H1 (cell line): ENCODE results near the gene MCUB.

Source experiments
- BRCA1 ChIP-seq: IDR thresholded peaks from 2 replicates; pipeline ENCODE4 v1.6.1; 2012; ENCODE audit warnings: low read depth, low read length, improper control_type of control experiment
- CHD2 ChIP-seq: IDR thresholded peaks from 2 replicates; pipeline ENCODE4 v1.6.1; 2012; ENCODE audit warnings: low read length, improper control_type of control experiment
- CREB1 ChIP-seq: IDR thresholded peaks from 2 replicates; pipeline ENCODE4 v1.6.1; 2012; ENCODE audit warnings: inconsistent platforms
- EZH2 ChIP-seq: fragments of 200-600 bp; sonication (generic); IDR thresholded peaks from 2 replicates; pipeline ENCODE4 v1.7.1; 2012; ENCODE audit warnings: low read depth, mild to moderate bottlenecking, moderate library complexity, low read length, inconsistent platforms; ENCODE audit not compliant: severe bottlenecking
- POLR2A ChIP-seq, 2 experiments: IDR thresholded peaks; 1 replicate in 1 of 2; 2 replicates in 1 of 2; pipeline ENCODE4 v1.6.1; 2011; ENCODE audit warnings: low read depth in 2 of 2, low read length in 2 of 2, mild to moderate bottlenecking in 2 of 2; ENCODE audit errors: control extremely low read depth in 1 of 2
- POLR2AphosphoS5 ChIP-seq: IDR thresholded peaks from 2 replicates; pipeline ENCODE4 v1.6.1; 2011; ENCODE audit warnings: low read depth, low read length
- TAF1 ChIP-seq: IDR thresholded peaks from 2 replicates; pipeline ENCODE4 v1.6.1; 2011; ENCODE audit warnings: mild to moderate bottlenecking, low read depth, low read length
- TEAD4 ChIP-seq: IDR thresholded peaks from 2 replicates; pipeline ENCODE4 v1.6.1; 2012; ENCODE audit warnings: low read depth, low read length, inconsistent platforms, mixed read lengths
- YY1 ChIP-seq: IDR thresholded peaks from 2 replicates; pipeline ENCODE4 v1.6.1; 2011; ENCODE audit warnings: low read depth, mild to moderate bottlenecking, low read length
- TF ChIP-seq, protein P1 (sequence below), 3 experiments: IDR thresholded peaks; 1 replicate in 2 of 3; 2 replicates in 1 of 3; pipeline versions ENCODE4 v1.5.1 to v1.6.1; 2011; ENCODE audit warnings: low read length in 3 of 3, mild to moderate bottlenecking in 3 of 3, inconsistent platforms in 2 of 3, low read depth in 1 of 3, moderate library complexity in 1 of 3; ENCODE audit not compliant: insufficient read depth in 1 of 3; ENCODE audit errors: control extremely low read depth in 1 of 3
- TF ChIP-seq, protein P2 (sequence below): IDR thresholded peaks from 2 replicates; pipeline ENCODE4 v1.6.1; 2012; ENCODE audit warnings: inconsistent platforms
- TF ChIP-seq, protein P3 (sequence below): IDR thresholded peaks from 2 replicates; pipeline ENCODE4 v1.6.1; 2011; ENCODE audit warnings: low read length, improper control_type of control experiment

DNA sequence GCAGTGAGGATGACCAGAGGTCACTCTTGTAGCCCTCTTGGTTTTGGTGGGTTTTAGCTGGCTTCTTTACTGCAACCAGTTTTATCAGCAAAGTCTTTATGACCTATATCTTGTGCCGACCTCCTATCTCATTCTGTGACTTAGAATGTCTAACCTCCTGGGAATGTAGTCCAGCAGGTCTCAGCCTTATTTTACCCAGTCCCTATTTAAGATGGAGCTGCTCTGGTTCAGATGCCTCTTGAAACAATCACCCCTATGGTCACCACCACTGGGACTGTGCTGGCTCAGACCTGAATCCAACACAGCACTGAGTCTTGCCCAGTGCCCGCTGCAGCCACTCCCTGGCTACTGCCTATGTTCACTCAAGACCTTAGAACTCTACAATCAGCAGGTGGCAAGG lies 49.4 kb downstream of the MCUB start:
- TF ChIP-seq, protein P1, sequence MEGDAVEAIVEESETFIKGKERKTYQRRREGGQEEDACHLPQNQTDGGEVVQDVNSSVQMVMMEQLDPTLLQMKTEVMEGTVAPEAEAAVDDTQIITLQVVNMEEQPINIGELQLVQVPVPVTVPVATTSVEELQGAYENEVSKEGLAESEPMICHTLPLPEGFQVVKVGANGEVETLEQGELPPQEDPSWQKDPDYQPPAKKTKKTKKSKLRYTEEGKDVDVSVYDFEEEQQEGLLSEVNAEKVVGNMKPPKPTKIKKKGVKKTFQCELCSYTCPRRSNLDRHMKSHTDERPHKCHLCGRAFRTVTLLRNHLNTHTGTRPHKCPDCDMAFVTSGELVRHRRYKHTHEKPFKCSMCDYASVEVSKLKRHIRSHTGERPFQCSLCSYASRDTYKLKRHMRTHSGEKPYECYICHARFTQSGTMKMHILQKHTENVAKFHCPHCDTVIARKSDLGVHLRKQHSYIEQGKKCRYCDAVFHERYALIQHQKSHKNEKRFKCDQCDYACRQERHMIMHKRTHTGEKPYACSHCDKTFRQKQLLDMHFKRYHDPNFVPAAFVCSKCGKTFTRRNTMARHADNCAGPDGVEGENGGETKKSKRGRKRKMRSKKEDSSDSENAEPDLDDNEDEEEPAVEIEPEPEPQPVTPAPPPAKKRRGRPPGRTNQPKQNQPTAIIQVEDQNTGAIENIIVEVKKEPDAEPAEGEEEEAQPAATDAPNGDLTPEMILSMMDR (IDR thresholded peaks at IDR 0.05; ENCODE audit: control extremely low read depth in 1 of 3, insufficient read depth in 1 of 3, low read depth in 1 of 3, low read length in 3 of 3): no peak
- TF ChIP-seq TAF1 (no peak), POLR2A (IDR thresholded peaks at IDR 0.05; ENCODE audit: control extremely low read depth in 1 of 2, low read depth in 2 of 2, low read length in 2 of 2) (no peak), CREB1 (no peak), POLR2AphosphoS5 (no peak), TEAD4 (no peak), BRCA1 (no peak), YY1 (no peak), CHD2 (no peak), EZH2 (no peak)
- TF ChIP-seq, protein P2, sequence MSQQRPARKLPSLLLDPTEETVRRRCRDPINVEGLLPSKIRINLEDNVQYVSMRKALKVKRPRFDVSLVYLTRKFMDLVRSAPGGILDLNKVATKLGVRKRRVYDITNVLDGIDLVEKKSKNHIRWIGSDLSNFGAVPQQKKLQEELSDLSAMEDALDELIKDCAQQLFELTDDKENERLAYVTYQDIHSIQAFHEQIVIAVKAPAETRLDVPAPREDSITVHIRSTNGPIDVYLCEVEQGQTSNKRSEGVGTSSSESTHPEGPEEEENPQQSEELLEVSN: no peak
- TF ChIP-seq, protein P3, sequence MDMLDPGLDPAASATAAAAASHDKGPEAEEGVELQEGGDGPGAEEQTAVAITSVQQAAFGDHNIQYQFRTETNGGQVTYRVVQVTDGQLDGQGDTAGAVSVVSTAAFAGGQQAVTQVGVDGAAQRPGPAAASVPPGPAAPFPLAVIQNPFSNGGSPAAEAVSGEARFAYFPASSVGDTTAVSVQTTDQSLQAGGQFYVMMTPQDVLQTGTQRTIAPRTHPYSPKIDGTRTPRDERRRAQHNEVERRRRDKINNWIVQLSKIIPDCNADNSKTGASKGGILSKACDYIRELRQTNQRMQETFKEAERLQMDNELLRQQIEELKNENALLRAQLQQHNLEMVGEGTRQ: no peak
